ENCODE data around the gene DLGAP1. TPM values are rescaled to one million over a fixed set of nuclear protein-coding genes. Genes with fewer than 3 reads are reported as not detected.

The DLGAP1 gene
- total and polyA plus RNA-seq, 2 of the 8 experiments (the other 6 are each of a cell fraction or from before 2014, with no cell fraction given) = 11.8 to 16.9 TPM

- TF ChIP-seq, protein P1, sequence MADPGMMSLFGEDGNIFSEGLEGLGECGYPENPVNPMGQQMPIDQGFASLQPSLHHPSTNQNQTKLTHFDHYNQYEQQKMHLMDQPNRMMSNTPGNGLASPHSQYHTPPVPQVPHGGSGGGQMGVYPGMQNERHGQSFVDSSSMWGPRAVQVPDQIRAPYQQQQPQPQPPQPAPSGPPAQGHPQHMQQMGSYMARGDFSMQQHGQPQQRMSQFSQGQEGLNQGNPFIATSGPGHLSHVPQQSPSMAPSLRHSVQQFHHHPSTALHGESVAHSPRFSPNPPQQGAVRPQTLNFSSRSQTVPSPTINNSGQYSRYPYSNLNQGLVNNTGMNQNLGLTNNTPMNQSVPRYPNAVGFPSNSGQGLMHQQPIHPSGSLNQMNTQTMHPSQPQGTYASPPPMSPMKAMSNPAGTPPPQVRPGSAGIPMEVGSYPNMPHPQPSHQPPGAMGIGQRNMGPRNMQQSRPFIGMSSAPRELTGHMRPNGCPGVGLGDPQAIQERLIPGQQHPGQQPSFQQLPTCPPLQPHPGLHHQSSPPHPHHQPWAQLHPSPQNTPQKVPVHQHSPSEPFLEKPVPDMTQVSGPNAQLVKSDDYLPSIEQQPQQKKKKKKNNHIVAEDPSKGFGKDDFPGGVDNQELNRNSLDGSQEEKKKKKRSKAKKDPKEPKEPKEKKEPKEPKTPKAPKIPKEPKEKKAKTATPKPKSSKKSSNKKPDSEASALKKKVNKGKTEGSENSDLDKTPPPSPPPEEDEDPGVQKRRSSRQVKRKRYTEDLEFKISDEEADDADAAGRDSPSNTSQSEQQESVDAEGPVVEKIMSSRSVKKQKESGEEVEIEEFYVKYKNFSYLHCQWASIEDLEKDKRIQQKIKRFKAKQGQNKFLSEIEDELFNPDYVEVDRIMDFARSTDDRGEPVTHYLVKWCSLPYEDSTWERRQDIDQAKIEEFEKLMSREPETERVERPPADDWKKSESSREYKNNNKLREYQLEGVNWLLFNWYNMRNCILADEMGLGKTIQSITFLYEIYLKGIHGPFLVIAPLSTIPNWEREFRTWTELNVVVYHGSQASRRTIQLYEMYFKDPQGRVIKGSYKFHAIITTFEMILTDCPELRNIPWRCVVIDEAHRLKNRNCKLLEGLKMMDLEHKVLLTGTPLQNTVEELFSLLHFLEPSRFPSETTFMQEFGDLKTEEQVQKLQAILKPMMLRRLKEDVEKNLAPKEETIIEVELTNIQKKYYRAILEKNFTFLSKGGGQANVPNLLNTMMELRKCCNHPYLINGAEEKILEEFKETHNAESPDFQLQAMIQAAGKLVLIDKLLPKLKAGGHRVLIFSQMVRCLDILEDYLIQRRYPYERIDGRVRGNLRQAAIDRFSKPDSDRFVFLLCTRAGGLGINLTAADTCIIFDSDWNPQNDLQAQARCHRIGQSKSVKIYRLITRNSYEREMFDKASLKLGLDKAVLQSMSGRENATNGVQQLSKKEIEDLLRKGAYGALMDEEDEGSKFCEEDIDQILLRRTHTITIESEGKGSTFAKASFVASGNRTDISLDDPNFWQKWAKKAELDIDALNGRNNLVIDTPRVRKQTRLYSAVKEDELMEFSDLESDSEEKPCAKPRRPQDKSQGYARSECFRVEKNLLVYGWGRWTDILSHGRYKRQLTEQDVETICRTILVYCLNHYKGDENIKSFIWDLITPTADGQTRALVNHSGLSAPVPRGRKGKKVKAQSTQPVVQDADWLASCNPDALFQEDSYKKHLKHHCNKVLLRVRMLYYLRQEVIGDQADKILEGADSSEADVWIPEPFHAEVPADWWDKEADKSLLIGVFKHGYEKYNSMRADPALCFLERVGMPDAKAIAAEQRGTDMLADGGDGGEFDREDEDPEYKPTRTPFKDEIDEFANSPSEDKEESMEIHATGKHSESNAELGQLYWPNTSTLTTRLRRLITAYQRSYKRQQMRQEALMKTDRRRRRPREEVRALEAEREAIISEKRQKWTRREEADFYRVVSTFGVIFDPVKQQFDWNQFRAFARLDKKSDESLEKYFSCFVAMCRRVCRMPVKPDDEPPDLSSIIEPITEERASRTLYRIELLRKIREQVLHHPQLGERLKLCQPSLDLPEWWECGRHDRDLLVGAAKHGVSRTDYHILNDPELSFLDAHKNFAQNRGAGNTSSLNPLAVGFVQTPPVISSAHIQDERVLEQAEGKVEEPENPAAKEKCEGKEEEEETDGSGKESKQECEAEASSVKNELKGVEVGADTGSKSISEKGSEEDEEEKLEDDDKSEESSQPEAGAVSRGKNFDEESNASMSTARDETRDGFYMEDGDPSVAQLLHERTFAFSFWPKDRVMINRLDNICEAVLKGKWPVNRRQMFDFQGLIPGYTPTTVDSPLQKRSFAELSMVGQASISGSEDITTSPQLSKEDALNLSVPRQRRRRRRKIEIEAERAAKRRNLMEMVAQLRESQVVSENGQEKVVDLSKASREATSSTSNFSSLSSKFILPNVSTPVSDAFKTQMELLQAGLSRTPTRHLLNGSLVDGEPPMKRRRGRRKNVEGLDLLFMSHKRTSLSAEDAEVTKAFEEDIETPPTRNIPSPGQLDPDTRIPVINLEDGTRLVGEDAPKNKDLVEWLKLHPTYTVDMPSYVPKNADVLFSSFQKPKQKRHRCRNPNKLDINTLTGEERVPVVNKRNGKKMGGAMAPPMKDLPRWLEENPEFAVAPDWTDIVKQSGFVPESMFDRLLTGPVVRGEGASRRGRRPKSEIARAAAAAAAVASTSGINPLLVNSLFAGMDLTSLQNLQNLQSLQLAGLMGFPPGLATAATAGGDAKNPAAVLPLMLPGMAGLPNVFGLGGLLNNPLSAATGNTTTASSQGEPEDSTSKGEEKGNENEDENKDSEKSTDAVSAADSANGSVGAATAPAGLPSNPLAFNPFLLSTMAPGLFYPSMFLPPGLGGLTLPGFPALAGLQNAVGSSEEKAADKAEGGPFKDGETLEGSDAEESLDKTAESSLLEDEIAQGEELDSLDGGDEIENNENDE (IDR thresholded peaks at IDR 0.05; ENCODE audit: insufficient replicate concordance, low read length) = no peak
- no peak for TF ChIP-seq TCF12 (IDR thresholded peaks at IDR 0.05; ENCODE audit: low read depth, low read length)
- TF ChIP-seq CBX5 (IDR thresholded peaks at IDR 0.05; ENCODE audit: low read depth, low read length) = no peak
- no peak for TF ChIP-seq RBBP5 (IDR thresholded peaks at IDR 0.05; ENCODE audit: borderline replicate concordance, low read depth, low read length)
- no peak for TF ChIP-seq GTF2F1 (IDR thresholded peaks at IDR 0.05; ENCODE audit: borderline replicate concordance, low read depth, low read length)
- no peak for TF ChIP-seq SIRT6 (IDR thresholded peaks at IDR 0.05; ENCODE audit: low read length)
- TF ChIP-seq ZNF274 (IDR thresholded peaks at IDR 0.05; ENCODE audit: borderline replicate concordance, extremely low read depth, low read length) = no peak
- no peak for TF ChIP-seq CBX8 (IDR thresholded peaks at IDR 0.05; ENCODE audit: borderline replicate concordance, low read depth, low read length)
- TF ChIP-seq RAD21 (IDR thresholded peaks at IDR 0.05 in 1 of 2, conservative IDR thresholded peaks at IDR 0.05 in 1 of 2; ENCODE audit: low read depth in 2 of 2, low read length in 2 of 2) = no peak
- TF ChIP-seq KDM5A (IDR thresholded peaks at IDR 0.05; ENCODE audit: low read length) = no peak
- TF ChIP-seq KDM4A (IDR thresholded peaks at IDR 0.05; ENCODE audit: low read depth, low read length, severe bottlenecking) = no peak
- no peak for TF ChIP-seq SUZ12 (IDR thresholded peaks at IDR 0.05; ENCODE audit: low read length)
Observed at GRCh38 chr18:3624546-3624934, 830.6 kb downstream of the DLGAP1 start (continued).
